G401 (cell line): ENCODE data around the gene PLGRKT. TPM values are rescaled to one million over a fixed set of nuclear protein-coding genes. Genes with fewer than 3 reads are reported as not detected.
"Not testable (repeated sequence)": the region's sequence is repeated elsewhere in the genome, so short reads cannot be mapped to it uniquely, and the experiment has no call there.

ENCODE experiments used
- DNase-seq: peaks from one replicate; pipeline ENCODE4 v3.0.0-alpha.2; 2015; ENCODE audit warnings: low spot score
- in situ Hi-C: cut with HindIII; loops from 2 replicates; pipeline ENCODE4 v1.10.0; 2016; ENCODE audit warnings: low sequenced_read_pairs, mixed read lengths
- total RNA-seq: library from RNA; depleted of rRNA; stranded (reverse); fragments of >200 nt; shearing (Covaris generic); gene quantifications from 2 replicates; pipeline ENCODE4 v1.2.3, GENCODE V29; 2014; rRNA removed

The PLGRKT gene
- total RNA-seq, 1 experiment from 2014 or later: 102 TPM

GRCh38 chr9:5338992-5339981, 98.4 kb downstream of the PLGRKT start, which contains the start of gene RLN1:
TSS of gene RLN1 (minus strand) at chr9:5339876. CDS start at chr9:5339746, 130 bp downstream.
- in situ Hi-C loops: not testable (repeated sequence)
- peak; percentile 37 for DNase-seq

GRCh38 chr9:5336688-5337087, 101.0 kb downstream of the PLGRKT start:
- DNase-seq: no peak
- in situ Hi-C loops: no loop called here

- in situ Hi-C loops, DNase-seq: not testable (repeated sequence)
Measured at GRCh38 chr9:5331276-5331675, 106.4 kb downstream of the PLGRKT start.

GRCh38 chr9:5326893-5327548, 110.7 kb downstream of the PLGRKT start:
- no peak for DNase-seq
- in situ Hi-C loops: no loop called here

- in situ Hi-C loops: no loop called here
- DNase-seq: no peak
Measured at GRCh38 chr9:5326187-5326586, 111.5 kb downstream of the PLGRKT start.

- in situ Hi-C loops, DNase-seq: not testable (repeated sequence)
Measured at GRCh38 chr9:5321601-5322000, 116.1 kb downstream of the PLGRKT start.

- in situ Hi-C loops: no loop called here
- DNase-seq: no peak
Measured at GRCh38 chr9:5321058-5321457, 116.7 kb downstream of the PLGRKT start.

GRCh38 chr9:5316406-5316805, 121.3 kb downstream of the PLGRKT start:
- in situ Hi-C loops, DNase-seq: not testable (repeated sequence)

- DNase-seq: no peak
- in situ Hi-C loops: no loop called here
Measured at GRCh38 chr9:5315187-5315923, 122.4 kb downstream of the PLGRKT start.

- in situ Hi-C loops: no loop called here
- DNase-seq: no peak
Measured at GRCh38 chr9:5310851-5311250, 126.9 kb downstream of the PLGRKT start.

Other genes with a start within 250 kb of the PLGRKT start
- not detected in 2 replicates for gene INSL4, start 206.5 kb downstream of the PLGRKT start, total RNA-seq
- not detected in 2 replicates for gene RLN2, start 133.2 kb downstream of the PLGRKT start, total RNA-seq
- 0.31 TPM in 1 of 2 replicates, not detected in the other for gene RLN1, start 98.0 kb downstream of the PLGRKT start, total RNA-seq
- gene CD274, start 12.6 kb upstream of the PLGRKT start, total RNA-seq: not detected in 2 replicates
- not detected in 2 replicates for gene PDCD1LG2, start 72.6 kb upstream of the PLGRKT start, total RNA-seq
- gene RIC1, start 191.2 kb upstream of the PLGRKT start, total RNA-seq: 13.5 and 17.1 TPM in 2 replicates